GM19035 (cell line): ENCODE data around the gene SH3D19.

Experiments used
- ATAC-seq: cut with Tn5 transposase; IDR thresholded peaks from one replicate; pipeline ENCODE4 v1.9.1; 2021; ENCODE audit not compliant: unreplicated experiment

SH3D19 gene

DNA sequence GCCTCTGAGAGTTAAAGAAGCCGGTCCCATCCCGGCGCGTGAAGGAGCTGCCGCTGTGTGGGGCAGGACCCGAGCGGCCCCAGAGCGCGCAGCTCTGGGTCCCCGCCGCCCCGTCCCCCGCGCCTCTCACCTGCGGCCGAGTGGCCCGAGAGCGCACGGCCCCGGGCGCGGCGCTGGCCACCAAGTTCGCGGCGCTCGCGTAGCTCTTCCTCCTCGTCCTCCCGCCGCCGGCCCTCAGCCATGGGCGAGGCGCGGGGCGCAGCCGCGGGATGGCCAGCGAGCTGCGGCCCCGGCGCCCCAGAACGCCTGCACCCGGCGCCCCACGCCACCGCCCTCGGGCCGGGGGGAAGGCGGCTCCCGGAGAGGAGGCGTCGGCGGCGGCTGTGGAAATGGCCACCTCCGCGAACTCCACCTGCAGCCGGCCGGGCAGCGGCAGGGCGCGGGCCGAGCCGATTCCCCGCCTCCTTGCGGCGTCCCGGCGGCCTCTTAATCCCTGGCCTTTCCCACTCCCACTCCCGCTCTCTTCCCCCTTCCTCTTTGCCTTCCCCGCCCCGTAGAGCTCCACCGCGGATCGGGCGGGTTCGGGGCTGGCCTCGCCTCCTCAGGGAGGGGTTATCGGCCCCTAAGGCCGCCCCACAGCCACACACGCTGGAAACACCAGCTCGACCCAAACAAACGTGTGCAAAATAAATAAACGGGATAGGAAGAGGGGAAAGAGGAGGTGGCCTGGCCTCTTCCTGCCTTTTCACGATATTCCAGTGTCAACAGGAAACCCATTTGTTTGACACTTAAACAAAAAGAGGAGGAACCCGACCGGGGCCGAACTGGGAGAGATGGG is at the start of gene SH3D19:
Gene SH3D19, minus strand, starts transcription at position 495 of the 838 bp plus-strand sequence. Its CDS starts 253 bp downstream, at position 242.
- no peak for ATAC-seq

DNA sequence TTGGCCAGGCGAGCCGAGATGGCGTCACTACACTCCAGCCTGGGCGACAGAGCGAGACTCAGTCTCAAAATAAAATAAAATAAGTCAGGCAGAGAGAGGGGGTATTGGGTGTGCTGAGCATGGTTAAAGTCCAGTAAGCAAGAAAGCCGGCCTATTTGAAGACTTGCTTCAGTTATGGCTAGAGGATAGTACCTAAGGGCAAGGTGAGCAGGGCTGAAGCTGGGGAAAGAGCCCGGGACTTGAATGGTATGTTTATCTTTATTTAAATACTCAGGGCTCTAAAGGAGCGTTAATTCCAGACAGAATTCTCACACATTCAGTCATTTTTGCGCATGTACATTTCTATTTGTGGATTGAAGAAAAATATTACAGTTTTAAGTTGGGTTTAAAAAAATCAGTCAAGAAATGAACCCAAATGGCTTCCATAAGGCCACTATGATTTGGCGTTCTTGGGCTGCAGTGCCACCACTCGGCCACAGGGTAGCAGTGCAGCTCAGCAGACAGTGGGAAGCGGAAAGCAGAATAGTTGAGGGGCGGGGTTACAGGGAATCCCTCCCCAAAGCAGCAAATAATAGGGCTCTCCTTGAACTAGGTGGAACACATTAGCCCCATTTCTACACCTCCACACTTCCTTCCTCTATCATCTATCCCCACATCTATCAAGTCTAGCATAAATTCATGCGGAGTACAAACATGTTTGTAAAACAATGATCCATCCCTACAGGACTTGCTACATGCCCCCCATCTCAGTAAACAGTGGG is 37.2 kb upstream of the SH3D19 start:
- peak; percentile 100 for ATAC-seq

GRCh38 chr4:151361966-151362365 is 36.6 kb upstream of the SH3D19 start:
- ATAC-seq: no peak

DNA sequence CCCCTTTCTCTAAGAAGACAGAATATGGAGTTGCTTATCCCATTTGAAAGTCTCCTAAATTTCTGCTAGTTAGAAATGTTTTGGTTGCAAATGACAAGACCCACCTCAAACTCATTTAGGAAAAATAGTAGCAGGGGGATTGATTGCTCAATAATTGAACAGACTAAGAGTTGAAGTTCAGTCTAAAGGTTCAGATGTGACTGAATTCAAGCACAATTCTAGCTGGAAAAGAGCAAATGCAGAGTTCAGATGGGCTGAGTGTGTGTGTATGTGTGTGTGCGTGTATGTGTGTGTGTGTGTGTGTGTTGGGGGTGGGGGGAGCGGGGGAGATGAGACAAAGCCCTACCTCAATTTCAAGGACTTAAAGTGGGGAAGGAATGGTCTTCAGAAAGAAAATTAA is 35.7 kb upstream of the SH3D19 start:
- no peak for ATAC-seq

DNA sequence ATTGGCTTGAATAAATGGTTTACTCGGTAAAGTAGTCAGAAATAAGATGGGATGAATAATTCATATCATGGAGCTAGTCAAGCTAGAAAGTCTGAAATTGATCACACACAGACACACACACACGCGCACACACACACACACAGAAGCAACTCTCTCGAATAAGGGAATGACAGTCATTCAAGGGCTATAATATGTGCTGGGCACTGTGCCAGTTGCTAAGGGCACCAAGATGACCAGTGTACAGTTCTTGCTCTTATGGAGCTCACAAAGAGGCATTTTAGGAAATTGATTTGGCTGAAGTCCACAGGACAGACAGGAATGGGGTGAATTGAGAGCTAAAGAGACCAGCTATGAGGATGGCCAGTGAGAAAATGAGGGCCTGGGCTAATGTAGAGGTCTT is 34.2 kb upstream of the SH3D19 start:
- no peak for ATAC-seq

DNA sequence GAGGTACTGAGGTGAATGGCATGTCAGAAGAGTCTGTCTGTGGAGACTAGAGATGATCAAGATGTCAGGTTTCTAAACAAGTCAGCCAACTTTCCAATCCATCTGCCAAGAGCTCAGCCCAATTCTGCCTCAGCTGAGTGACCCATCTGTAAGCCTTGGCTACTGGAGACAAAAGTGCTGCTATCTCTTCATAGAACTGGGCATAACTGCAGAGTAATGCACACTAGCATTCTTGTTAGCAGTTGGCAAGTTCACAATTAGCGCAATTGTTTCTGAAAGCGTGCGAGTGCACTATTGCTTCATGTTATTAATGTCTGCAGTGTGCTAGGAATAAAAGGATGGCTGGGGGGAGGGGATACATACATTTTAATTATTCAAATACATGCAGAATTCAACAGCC is 32.9 kb upstream of the SH3D19 start:
- no peak for ATAC-seq

DNA sequence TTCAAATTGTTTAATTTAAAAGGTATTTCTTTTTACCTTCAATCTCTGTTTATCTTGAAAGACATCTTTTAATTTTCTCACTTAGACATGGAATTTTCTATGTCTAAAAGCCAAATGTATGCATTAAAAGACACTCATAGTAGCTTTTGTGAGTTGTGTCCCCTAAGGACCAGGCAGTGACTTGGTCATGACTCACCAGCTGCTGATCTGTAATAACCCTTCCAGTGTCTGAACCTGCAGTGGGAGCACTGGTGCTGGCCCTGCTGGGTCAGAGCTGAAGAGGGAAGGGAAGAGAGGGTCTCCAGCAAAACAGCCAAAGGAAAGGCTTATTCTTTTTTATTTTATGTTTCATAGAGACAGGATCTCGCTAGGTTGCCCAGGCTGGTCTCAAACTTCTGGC is 31.1 kb upstream of the SH3D19 start:
- ATAC-seq: no peak

DNA sequence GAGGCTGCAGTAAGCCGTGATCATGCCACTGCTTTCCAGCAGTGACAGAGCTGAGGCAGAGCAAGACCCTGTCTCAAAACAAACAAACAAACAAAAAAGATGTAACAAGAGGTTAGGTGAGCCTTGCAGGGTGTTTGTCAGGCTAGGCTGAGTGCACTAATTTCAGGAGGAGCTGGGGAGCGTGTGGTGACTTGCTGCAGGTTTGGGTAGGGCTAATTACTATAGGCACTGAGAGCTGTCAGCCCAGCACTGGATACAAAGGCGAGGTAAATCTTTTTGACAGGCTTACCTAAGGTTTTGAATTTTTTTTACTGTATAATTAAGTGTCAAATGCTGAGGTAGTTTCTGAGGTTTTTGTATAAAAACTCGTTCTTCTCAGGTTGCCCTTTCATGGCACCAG is 29.8 kb upstream of the SH3D19 start:
- no peak for ATAC-seq

GRCh38 chr4:151347490-151348235 is 22.3 kb upstream of the SH3D19 start:
- no peak for ATAC-seq

DNA sequence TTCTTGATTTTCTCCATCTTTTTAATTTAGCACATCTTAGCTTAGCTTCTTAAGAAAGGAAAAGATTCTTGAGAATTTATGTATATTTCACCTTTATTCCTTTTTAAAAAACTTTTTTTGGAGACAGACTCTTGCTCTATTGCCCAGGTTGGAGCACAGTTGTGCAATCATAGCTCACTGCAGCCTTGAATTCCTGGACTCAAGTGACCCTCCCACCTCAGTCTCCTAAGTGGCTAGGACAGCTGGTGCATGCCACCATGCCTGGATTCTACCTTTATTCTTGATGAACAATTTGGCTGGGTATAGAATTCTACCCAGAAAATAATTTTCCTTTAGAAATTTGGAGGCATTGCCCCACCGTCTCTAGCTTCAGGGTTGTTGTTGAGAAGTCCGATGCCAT is 19.5 kb upstream of the SH3D19 start:
- no peak for ATAC-seq

DNA sequence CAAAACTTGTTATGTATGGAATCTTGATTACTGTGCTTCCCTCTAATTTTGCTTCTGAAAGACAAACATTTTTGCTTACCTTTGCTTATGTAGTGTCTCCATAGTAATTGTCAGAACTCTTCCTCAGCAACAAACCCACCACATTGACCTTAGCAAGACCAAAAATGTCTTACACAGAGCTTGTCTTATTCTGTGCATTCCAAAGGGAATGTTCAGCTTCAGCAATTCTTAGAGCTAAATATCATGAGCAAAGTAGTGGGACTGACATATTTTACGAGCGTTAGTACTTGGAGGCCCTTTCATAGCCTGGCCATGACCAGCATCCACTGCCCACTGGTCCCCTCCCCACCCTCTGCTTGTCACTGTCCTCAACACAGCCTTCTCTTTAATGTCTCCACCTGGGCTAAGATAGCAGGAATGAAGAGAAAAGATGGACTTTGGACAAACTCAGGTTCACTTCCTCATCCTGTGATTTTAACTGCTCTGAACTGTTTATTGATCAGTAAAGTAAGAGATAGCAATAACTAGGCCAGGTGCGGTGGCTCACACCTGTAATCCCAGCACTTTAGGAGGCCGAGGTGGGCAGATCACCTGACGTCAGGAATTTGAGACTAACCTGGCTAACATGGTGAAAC is 15.5 kb upstream of the SH3D19 start:
- no peak for ATAC-seq

DNA sequence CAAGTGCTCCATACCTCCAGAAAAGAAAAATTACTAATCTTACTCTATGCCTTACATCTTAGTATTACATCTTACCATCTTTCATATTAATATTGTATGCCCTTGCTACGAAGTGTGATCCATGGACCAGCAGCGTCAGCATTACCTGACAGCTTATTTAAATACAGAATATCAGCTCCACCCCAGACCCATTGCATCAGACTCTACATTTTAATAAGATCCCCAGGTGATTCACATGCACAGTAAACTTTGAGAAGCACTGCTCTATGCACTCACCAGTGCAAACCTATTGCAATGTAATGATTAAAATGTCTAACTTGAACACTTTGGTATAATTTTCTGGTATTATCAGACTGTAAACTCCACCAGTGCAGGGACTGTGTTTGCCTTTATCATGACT is 14.1 kb upstream of the SH3D19 start:
- no peak for ATAC-seq

DNA sequence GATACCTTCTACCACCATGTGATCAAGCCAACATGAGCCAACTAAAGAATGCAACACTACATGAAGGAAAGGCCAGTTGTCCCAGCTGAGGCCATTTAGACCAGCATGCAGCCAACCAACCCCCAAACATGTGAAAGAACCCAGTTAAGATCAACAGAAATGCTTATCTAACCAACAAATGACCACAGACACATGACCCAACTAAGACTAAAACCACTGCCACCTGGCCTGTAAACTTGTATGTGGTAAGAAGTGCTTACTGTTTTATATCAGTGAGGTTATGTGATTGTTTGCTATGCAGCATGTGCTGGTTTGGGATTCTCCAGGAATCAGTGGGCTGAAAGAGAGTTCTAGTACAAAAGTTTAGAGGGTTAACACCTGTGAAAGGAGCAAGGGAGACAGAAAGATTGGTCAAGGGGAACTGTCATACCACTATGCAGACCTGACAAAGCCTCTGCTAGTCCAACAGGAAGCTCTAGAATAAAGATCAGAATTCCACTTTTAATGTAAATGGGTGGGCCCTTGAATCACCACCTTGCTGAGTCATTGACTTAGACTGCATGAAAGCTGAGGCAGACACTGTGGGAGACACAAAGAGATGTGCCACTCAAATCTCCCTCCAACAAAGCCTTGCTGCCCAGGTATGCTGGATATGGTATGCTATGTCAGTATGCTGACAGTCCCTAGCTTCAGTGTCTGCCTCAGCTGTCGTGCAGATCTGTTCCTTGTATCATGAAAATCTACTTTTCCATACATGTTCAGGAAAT is 6.1 kb upstream of the SH3D19 start:
- no peak for ATAC-seq

GRCh38 chr4:151329217-151330007 is 4.0 kb upstream of the SH3D19 start:
- ATAC-seq: no peak

- ATAC-seq: no peak
Observed at GRCh38 chr4:151325949-151326246, 493 bp upstream of the SH3D19 start.

DNA sequence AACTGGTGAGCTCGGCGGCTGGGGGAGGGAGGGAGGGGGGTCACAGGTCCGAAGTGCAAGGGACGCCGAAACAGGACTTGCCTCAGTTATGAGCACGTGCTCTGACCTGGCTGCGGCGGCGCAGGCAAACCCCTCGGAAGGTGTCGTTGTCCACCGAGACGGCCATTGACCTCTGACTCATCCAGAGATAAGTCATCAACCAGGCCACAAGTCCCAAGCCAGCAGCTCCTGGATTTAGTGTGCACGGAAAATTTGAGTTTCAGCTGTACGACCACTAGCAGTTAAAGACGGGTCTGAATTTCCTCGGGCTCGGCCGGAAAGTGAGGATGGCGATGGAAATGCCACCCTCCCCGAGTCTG is 674 bp downstream of the SH3D19 start:
- ATAC-seq: no peak

- ATAC-seq: no peak
Observed at GRCh38 chr4:151324124-151324751, 1.2 kb downstream of the SH3D19 start.

DNA sequence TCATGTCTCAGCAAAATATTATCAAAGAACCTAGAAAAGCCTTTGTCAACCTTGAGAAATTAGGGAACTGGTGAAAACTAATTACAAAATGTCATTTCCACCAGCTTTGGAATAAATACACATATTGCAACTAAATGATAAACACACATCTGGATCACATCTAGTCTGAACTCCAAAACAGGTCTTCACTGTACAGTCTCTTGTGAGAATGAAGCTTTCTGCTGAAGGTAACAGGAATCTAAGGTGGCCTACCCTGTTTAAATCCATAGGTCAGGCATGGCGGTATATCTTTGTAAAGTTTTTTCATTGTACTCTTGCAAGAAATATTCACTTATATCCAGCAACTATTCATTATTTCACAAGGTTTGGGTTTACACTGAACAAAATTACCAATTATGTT is 1.7 kb downstream of the SH3D19 start:
- ATAC-seq: no peak

DNA sequence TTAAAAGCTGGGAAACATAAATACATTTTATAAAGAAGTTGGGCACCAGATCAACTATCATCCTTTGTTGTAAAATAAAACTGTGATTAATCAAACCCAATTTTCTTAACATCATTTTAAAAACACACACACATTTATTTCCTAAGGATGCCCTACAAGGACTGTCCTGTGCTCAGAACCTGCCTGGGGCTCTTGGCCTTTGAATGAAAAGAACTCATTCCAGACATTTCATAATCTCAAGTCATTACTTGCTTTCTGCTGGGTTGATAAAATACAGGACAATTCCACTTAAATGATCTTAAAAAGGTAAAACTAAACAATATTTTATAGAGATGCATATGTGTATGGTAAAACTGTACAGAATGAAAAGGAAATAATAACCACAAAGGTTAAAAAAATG is 2.8 kb downstream of the SH3D19 start:
- no peak for ATAC-seq
